Hematopoietic multipotent progenitor cell treated with erythropoietin and hydrocortisone succinate and interleukin-3 and kit ligand, for 15 days (in vitro differentiated cells): Measurements from ENCODE around the gene AMPD2.

ENCODE experiments used
- DNase-seq: peaks from one replicate; pipeline ENCODE4 v3.0.0-alpha.2; 2015; ENCODE audit warnings: low spot score

AMPD2 gene

DNA sequence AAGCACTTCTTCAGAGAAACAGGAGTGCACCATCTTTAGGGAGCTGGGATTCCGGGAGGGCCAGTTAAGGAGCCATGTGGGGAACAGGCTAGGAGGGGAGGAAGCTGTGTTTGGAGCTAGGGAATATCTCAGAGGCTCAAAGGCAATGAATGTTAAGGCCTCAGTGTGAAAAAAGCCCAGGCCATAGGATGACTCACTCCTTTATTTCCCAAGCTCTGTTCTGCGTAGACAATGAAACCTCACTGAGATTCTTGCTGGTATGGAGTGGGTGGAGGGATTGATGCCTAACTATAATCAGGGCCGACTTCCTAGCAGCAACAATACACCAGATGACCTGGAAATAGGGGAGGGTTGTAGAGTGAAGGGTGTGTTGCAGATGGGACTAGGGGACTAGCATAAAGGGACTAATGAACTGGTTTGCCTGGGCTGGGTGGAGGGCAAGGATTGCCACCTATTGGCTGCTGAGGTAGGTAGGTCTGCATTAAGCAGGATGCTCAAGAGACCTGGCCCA lies 2.3 kb upstream of the AMPD2 start:
- no peak for DNase-seq

GRCh38 chr1:109618661-109619575 lies 719 bp upstream of the AMPD2 start:
- DNase-seq, result no peak

- DNase-seq, result no peak
These were observed 759 bp downstream of the AMPD2 start for GRCh38 chr1:109620401-109620791.

GRCh38 chr1:109620841-109621286 lies 1.2 kb downstream of the AMPD2 start:
- DNase-seq, result peak; percentile 59

DNA sequence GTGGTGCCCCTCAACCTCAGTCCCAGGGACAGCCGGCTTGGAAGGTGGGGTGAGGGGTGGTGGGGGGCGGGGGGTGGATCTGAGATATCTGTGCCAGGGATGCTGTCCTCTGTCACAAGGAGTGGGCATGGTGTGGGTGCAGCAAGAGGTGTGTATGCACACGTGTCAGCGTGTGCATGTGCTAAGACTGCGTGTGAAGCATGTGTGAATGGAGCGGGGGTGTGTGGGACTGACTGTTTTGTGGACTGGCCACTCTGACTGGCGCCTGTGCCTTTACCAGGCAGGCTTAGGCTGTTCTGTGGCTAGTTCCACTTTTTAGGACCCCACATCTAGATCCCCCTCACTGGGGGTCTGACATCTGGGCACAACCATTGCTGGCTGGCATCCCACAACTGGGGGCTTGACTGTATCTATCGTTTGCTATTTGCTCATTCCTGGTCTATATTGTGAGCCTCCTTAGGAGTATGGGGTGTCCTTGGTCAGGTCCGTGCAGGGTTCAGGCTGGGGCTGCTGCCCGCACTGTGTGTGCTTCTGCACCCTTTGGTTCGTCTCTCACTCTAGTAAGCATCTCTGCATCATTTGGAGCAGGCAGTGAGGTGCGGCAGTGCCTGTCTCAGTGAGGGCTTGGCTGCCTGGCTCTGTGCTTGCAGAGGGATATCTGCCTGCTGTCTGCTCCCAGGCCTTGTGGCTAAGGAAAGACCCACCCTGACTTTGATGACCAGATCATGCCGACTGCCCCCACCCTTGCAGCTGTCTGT lies 1.9 kb downstream of the AMPD2 start:
- no peak for DNase-seq

- DNase-seq, result no peak
These were observed 2.7 kb downstream of the AMPD2 start for GRCh38 chr1:109622137-109622892.

DNA sequence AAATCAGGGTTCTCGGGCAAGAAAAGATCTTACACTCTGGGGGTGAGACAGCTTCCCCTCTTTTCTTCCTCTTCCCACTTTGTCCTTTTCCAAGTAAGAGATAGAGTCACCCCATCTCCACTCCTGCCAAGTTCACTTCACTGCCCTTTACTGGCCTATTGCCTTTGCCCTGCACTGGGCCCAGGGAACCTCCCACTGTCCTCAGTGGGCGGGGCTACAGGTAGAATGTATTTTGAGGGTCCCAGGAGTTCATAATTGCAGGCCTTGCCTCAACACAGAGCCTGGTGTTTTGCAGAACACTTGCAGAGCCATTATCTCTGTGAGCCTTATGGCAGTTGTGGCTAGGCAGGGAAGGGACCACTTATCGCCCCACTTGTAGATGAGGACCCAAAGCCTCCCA lies 3.3 kb downstream of the AMPD2 start:
- DNase-seq, result peak; percentile 41

- DNase-seq, result peak; percentile 31
These were observed 4.0 kb downstream of the AMPD2 start for GRCh38 chr1:109623601-109624161.

- no peak for DNase-seq
These were observed 4.8 kb downstream of the AMPD2 start for GRCh38 chr1:109624201-109625010.

- no peak for DNase-seq
These were observed 5.5 kb downstream of the AMPD2 start for GRCh38 chr1:109625176-109625575.

DNA sequence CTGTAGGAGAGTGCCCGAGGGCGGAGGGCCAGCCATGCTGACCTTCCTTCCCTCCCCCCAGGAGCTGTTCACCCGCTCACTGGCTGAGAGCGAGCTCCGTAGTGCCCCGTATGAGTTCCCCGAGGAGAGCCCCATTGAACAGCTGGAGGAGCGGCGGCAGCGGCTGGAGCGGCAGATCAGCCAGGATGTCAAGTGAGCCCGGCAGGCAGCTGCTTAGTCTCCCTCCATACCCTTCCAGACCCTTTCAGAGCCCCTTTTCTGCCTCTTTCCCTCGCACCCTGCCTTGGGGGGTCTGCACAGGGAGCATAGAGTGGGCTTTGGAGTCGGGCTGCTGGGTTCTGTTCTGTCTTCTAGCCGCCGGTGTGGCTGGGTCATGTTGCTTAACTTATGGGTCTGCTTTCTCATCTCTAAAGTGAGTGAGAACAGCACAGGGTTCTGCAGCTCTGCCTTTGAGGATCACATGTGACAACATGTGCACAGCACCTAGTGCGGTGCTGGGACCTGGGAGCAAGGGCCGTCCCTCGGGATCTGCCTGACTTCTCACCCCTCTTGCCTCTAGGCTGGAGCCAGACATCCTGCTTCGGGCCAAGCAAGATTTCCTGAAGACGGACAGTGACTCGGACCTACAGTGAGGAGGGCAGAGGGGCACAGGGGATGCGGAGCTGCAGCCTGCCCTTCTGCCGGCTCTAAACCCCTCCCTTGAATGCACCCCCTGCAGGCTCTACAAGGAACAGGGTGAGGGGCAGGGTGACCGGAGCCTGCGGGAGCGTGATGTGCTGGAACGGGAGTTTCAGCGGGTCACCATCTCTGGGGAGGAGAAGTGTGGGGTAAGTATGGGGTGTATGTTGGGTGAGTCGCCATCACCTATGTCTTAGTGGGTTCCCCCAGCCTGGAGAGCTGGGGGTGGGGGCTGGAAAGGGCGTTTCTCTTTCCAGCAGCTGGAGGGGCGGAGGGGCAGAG lies 6.2 kb downstream of the AMPD2 start:
- no peak for DNase-seq

DNA sequence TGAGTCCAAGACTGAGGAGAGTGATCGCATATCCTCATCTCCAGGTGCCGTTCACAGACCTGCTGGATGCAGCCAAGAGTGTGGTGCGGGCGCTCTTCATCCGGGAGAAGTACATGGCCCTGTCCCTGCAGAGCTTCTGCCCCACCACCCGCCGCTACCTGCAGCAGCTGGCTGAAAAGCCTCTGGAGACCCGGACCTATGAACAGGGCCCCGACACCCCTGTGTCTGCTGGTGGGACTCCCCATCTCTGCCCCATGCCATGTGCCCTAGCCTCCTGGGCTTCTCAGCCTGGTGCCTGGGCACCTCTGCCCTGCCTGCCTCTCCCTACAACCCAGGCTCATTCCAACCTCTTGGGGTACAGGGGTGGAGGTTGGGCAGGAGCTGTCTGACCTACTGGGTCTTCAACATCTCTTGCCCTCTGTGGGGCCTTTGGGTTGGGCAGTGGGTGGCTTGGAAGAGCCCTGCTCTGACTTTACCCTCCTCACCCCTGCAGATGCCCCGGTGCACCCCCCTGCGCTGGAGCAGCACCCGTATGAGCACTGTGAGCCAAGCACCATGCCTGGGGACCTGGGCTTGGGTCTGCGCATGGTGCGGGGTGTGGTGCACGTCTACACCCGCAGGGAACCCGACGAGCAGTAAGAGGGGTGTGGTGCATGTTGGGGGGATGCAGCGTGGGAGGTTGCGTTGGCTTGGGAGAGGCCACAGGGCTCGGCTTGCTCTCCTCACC lies 7.2 kb downstream of the AMPD2 start:
- DNase-seq, result no peak

DNA sequence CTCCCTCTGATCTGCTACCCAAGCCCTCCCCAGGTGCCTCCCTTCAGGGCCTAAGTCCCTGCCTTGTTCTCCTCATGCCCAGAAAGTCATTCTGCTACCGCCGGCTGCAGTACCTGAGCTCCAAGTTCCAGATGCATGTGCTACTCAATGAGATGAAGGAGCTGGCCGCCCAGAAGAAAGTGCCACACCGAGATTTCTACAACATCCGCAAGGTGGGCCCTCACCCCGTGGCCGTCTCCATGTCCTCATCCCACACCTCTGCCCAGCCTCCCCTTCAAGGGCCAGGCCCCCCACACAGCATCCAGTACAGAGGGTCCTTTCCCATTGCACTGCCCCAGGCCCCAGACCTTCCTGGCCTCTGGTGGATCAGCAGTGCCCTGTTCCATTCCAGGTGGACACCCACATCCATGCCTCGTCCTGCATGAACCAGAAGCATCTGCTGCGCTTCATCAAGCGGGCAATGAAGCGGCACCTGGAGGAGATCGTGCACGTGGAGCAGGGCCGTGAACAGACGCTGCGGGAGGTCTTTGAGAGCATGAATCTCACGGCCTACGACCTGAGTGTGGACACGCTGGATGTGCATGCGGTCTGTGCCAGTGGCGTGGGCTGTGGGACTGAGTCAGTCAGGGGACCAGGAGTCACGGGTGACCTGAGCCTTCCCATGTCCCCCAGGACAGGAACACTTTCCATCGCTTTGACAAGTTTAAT lies 8.2 kb downstream of the AMPD2 start:
- DNase-seq, result no peak

GRCh38 chr1:109628540-109629321 lies 9.1 kb downstream of the AMPD2 start:
- no peak for DNase-seq

- DNase-seq, result no peak
These were observed 9.9 kb downstream of the AMPD2 start for GRCh38 chr1:109629372-109630030.

DNA sequence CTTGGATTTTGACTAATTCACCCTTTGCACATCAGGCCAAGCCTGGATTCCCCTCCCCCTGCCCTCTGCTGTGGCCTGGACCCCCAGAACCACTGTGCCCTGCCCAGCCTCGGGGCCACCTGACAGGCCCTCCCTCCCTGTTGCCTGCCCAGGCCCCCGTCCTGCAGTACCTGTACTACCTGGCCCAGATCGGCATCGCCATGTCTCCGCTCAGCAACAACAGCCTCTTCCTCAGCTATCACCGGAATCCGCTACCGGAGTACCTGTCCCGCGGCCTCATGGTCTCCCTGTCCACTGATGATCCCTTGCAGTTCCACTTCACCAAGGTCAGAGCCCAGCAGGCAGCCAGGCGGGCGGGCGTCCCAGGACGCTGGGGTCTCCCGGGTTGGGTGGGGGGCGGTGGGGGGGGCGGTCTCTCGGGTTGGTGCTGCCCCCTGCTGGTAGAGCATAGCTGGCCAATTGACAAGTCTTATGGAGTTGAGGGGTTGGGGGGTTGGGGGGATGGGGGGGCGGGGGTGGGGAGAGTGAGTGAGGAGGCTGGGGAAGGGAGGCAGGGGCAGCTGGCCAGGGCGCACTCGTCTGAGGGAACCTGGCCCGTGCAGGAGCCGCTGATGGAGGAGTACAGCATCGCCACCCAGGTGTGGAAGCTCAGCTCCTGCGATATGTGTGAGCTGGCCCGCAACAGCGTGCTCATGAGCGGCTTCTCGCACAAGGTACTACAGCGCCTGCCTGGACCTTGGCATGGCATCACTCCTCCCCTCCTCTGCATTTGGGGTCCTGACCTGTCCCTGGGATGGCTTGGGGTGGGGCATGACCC lies 10.7 kb downstream of the AMPD2 start:
- peak; percentile 27 for DNase-seq
